ENCODE measurements around the gene SPIRE1. TPM values are rescaled to one million over a fixed set of nuclear protein-coding genes. Genes with fewer than 3 reads are reported as not detected.

The SPIRE1 gene
- polyA plus RNA-seq, 3 donors from 2014 or later = 2.1 to 3.5 TPM; not detected in 1

GRCh38 chr18:12409469-12409868, 248.4 kb downstream of the SPIRE1 start:
- peaks cover 7 to 15% (median 10%) of the 10 kb centered on the region in 3 donors for H3K27me3 Mint-ChIP-seq (ENCODE audit: low read depth in 3 of 3)
- no peak overlapping the region for H3K4me3 Mint-ChIP-seq
- H3K36me3 Mint-ChIP-seq = no peaks in the 10 kb centered on the region
- peaks cover 19 to 21% of the 10 kb centered on the region in 2 donors for H3K4me1 Mint-ChIP-seq
- no peaks in the 10 kb centered on the region for H3K9me3 Mint-ChIP-seq
- DNase-seq = no peak
- no peak overlapping the region for H3K27ac Mint-ChIP-seq

- H3K4me1 Mint-ChIP-seq = peaks cover 19 to 21% of the 10 kb centered on the region in 2 donors
- H3K4me3 Mint-ChIP-seq = peak overlapping the region; percentile 53 to 77 (median 64)
- no peaks in the 10 kb centered on the region for H3K9me3 Mint-ChIP-seq
- H3K36me3 Mint-ChIP-seq = no peaks in the 10 kb centered on the region
- H3K27ac Mint-ChIP-seq = peak overlapping the region in 1 of 6 donors; percentile 32
- DNase-seq = no peak
- peaks cover 12 to 20% (median 18%) of the 10 kb centered on the region in 3 donors for H3K27me3 Mint-ChIP-seq (ENCODE audit: low read depth in 3 of 3)
These were observed 249.5 kb downstream of the SPIRE1 start for GRCh38 chr18:12408247-12408869.

- peaks cover 0 to 3% (median 0%) of the 10 kb centered on the region in 6 donors for H3K9me3 Mint-ChIP-seq
- H3K4me1 Mint-ChIP-seq = peaks cover 19 to 21% of the 10 kb centered on the region in 2 donors
- H3K4me3 Mint-ChIP-seq = peak overlapping the region; percentile 66 to 91 (median 87)
- no peak for DNase-seq
- peaks cover 15 to 31% (median 23%) of the 10 kb centered on the region in 3 donors for H3K27me3 Mint-ChIP-seq (ENCODE audit: low read depth in 3 of 3)
- H3K36me3 Mint-ChIP-seq = no peaks in the 10 kb centered on the region
- H3K27ac Mint-ChIP-seq = no peak overlapping the region
These were observed 251.4 kb downstream of the SPIRE1 start for GRCh38 chr18:12406371-12407111.

GRCh38 chr18:12405066-12405465, 252.8 kb downstream of the SPIRE1 start:
- peaks cover 15 to 34% (median 23%) of the 10 kb centered on the region in 3 donors for H3K27me3 Mint-ChIP-seq (ENCODE audit: low read depth in 3 of 3)
- no peak overlapping the region for H3K27ac Mint-ChIP-seq
- H3K36me3 Mint-ChIP-seq = no peaks in the 10 kb centered on the region
- H3K9me3 Mint-ChIP-seq = peaks cover 0 to 3% (median 0%) of the 10 kb centered on the region in 6 donors
- no peak overlapping the region for H3K4me3 Mint-ChIP-seq
- peaks cover 19 to 21% of the 10 kb centered on the region in 2 donors for H3K4me1 Mint-ChIP-seq
- DNase-seq = no peak

- Mint-ChIP-seq H3K27me3 (ENCODE audit: low read depth in 3 of 3) (peaks cover 15 to 39% (median 25%) of the 10 kb centered on the region in 3 donors), H3K9me3 (peaks cover 0 to 3% (median 0%) of the 10 kb centered on the region in 6 donors), H3K27ac (no peak overlapping the region), H3K4me3 (no peak overlapping the region), H3K4me1 (peaks cover 19 to 21% of the 10 kb centered on the region in 2 donors), H3K36me3 (no peaks in the 10 kb centered on the region)
- DNase-seq = no peak
These were observed 254.1 kb downstream of the SPIRE1 start for GRCh38 chr18:12403601-12404506.

- H3K36me3 Mint-ChIP-seq = no peaks in the 10 kb centered on the region
- H3K4me3 Mint-ChIP-seq = no peak overlapping the region
- no peak for DNase-seq
- peaks cover 0 to 3% (median 0%) of the 10 kb centered on the region in 6 donors for H3K9me3 Mint-ChIP-seq
- peaks cover 13 to 47% (median 20%) of the 10 kb centered on the region in 3 donors for H3K27me3 Mint-ChIP-seq (ENCODE audit: low read depth in 3 of 3)
- H3K4me1 Mint-ChIP-seq = peaks cover 9 to 10% of the 10 kb centered on the region in 2 donors
- H3K27ac Mint-ChIP-seq = no peak overlapping the region
These were observed 256.0 kb downstream of the SPIRE1 start for GRCh38 chr18:12401881-12402280.

GRCh38 chr18:12399231-12399630, 258.7 kb downstream of the SPIRE1 start:
- Mint-ChIP-seq H3K4me3 (no peak overlapping the region), H3K27ac (no peak overlapping the region), H3K9me3 (peaks cover 0 to 3% (median 0%) of the 10 kb centered on the region in 6 donors), H3K36me3 (no peaks in the 10 kb centered on the region), H3K4me1 (no peaks in the 10 kb centered on the region), H3K27me3 (ENCODE audit: low read depth in 3 of 3) (peaks cover 10 to 41% (median 16%) of the 10 kb centered on the region in 3 donors)
- no peak for DNase-seq

- H3K27ac Mint-ChIP-seq = no peak overlapping the region
These were observed 259.3 kb downstream of the SPIRE1 start for GRCh38 chr18:12398625-12399024.

GRCh38 chr18:12397793-12398192, 260.1 kb downstream of the SPIRE1 start:
- H3K4me1 Mint-ChIP-seq = no peaks in the 10 kb centered on the region
- H3K27me3 Mint-ChIP-seq (ENCODE audit: low read depth in 3 of 3) = peaks cover 6 to 27% (median 13%) of the 10 kb centered on the region in 3 donors
- DNase-seq = no peak
- H3K9me3 Mint-ChIP-seq = peaks cover 0 to 3% (median 0%) of the 10 kb centered on the region in 6 donors
- H3K27ac Mint-ChIP-seq = no peak overlapping the region
- H3K36me3 Mint-ChIP-seq = no peaks in the 10 kb centered on the region
- no peak overlapping the region for H3K4me3 Mint-ChIP-seq

More at GRCh38 chr18:12398625-12399024, 259.3 kb downstream of the SPIRE1 start:
- Mint-ChIP-seq H3K9me3 (peaks cover 0 to 3% (median 0%) of the 10 kb centered on the region in 6 donors), H3K27me3 (ENCODE audit: low read depth in 3 of 3) (peaks cover 6 to 34% (median 13%) of the 10 kb centered on the region in 3 donors), H3K4me3 (no peak overlapping the region), H3K36me3 (no peaks in the 10 kb centered on the region), H3K4me1 (no peaks in the 10 kb centered on the region)
- DNase-seq = no peak

GRCh38 chr18:12397254-12397653, 260.7 kb downstream of the SPIRE1 start:
- no peak for DNase-seq
- H3K27ac Mint-ChIP-seq = no peak overlapping the region
- peaks cover 0 to under 1% (median 0%) of the 10 kb centered on the region in 6 donors for H3K9me3 Mint-ChIP-seq
- no peak overlapping the region for H3K4me3 Mint-ChIP-seq
- no peaks in the 10 kb centered on the region for H3K4me1 Mint-ChIP-seq
- peaks cover 3 to 23% (median 11%) of the 10 kb centered on the region in 3 donors for H3K27me3 Mint-ChIP-seq (ENCODE audit: low read depth in 3 of 3)
- no peaks in the 10 kb centered on the region for H3K36me3 Mint-ChIP-seq

Other genes starting within 250 kb of the SPIRE1 start
- gene CEP76, start 44.6 kb upstream of the SPIRE1 start, polyA plus RNA-seq = 1 to 10 TPM; 2.4 to 6.9 (median 2.7) TPM
- 10 to 100 TPM; 74.9 to 96.6 (median 81.6) TPM for gene PSMG2, start 44.9 kb upstream of the SPIRE1 start, polyA plus RNA-seq
- 100 to 1,000 TPM; 103 to 122 (median 117) TPM for gene PTPN2, start 226.1 kb upstream of the SPIRE1 start, polyA plus RNA-seq

All from immature natural killer cell (primary cell).